Activated T-cell treated with anti-CD3 and anti-CD28 coated beads for 4 hours (primary cell): ENCODE results near the gene CCDC102B.
"Not testable (repeated sequence)": the region's sequence is repeated elsewhere in the genome, so short reads cannot be mapped to it uniquely, and the experiment has no call there.

Experiments used
- DNase-seq: peaks from one replicate; pipeline ENCODE4 v3.0.0-alpha.2; 2020

The CCDC102B gene

DNA sequence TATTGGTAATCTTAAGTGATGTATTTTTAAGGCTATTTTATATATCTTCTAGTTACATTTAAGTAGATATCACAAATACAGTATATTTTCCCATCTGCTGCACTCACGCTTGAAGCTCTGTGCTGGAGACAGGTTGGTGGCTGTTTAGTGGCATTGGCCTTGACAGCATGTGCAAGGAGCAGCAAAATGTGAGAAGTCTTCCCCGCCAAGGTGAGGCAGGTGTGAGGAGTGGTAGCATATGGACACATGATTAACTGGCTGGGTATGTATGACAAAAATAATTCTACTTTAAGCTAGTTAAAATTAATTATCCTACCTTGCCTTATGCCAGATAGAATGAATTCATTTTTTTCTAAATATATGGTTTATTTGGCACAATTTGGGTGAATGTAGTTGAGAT is 117.2 kb downstream of the CCDC102B start:
- DNase-seq = no peak

- DNase-seq = no peak
These were observed 118.9 kb downstream of the CCDC102B start for GRCh38 chr18:68916734-68917133.

DNA sequence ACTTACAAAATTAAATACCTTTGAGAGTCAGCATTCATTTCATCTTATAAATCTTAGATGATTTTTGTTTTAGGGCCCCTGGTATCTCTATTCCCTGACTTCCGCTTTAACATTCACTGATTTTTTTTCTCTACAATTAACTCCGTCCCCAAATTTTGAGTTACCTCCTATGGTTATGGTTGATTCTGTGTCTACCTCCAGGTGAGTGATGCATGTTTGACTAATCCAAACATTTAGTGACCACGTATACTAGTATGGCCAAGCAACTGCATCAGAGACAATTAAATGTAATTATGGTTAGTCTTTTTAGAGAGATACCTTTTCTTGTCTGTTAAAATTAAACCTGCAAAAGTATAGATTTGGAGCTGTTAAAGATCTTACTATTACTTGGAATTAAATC is 120.3 kb downstream of the CCDC102B start:
- no peak for DNase-seq

- DNase-seq = no peak
These were observed 122.0 kb downstream of the CCDC102B start for GRCh38 chr18:68919900-68920299.

- DNase-seq = no peak
These were observed 124.5 kb downstream of the CCDC102B start for GRCh38 chr18:68922392-68922791.

DNA sequence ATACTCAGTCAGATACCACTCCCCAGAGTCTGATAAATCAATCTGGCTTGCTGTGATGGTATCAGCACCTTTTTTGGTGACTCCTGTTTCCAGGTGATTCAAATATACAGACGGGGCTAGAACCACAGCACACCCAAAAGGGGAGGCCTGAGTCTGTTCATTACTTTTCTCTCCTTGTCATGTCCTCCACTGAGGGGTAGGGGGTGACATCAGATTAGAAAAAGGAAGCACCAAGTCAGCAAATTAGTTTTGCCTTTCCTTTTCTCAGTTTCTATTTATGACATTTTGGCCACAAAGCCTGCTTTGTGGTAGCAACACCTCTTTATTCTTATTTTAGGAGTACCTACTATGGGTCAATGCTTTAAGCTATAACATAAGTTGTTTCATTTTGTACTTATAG is 127.4 kb downstream of the CCDC102B start:
- DNase-seq = no peak

DNA sequence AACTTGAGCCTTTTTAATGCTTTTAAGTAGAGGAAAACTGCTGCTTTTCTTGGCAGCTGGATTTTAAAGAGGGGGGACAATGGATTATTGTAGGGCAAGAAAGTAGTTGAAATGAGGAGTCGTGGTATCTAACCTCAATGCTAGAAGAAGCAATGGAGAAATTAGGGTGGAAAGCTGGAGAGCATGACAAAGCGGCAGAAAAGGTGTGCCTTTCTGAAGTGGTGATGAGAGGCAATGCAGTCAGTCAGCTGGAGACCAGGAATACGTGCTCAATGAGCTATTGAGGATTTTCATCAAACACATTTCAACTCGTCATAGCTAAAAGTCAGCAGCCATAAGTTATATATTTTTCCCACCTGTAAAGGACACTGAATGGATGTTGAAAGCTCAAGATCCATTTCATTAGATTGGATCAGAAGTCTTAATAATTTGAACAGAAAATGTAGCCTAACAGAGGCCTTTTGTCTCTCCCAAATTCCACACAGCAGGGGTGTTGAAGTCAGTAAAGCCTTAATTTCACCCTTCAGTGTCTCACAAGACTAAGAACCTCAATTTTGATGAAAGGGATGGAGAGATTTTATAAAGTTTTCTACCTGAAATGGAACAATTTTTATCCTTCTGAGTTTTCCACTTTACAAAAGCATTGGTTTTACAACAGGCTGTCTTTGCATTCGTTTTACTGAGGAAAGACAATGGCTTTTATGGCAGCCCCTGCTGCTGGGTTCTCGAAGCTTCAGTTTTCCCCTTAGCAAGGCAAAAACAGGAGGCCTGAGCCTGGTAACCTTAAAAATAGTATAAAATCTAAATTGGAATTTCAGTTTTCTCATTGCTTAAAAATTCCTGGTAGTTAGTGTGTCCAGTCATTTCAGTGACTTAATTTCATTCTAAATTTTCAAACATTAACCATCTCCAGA is 131.1 kb downstream of the CCDC102B start:
- DNase-seq = no peak

- no peak for DNase-seq
These were observed 137.8 kb downstream of the CCDC102B start for GRCh38 chr18:68935686-68936085.

GRCh38 chr18:68937029-68937599 is 139.2 kb downstream of the CCDC102B start:
- no peak for DNase-seq

DNA sequence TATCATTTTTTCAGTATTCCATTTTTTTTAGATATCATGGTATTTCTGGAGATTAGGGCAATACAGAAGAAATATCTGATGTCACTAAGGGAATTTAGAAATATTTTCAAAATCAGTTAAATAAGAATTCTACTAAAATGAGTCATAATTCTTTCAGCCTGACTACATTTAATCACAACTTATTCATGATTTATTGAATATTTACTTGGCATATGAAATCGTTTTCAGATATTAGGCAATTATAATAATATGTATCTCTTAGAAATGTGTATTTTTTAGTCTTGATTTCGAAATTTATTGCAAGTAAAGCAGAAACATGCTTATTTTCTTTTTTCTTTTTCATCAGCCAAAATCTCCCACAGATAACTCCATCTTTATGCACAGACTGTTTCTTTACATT is 142.2 kb downstream of the CCDC102B start:
- no peak for DNase-seq

GRCh38 chr18:68940754-68941153 is 142.9 kb downstream of the CCDC102B start:
- DNase-seq = no peak

GRCh38 chr18:68942230-68942629 is 144.3 kb downstream of the CCDC102B start:
- DNase-seq = no peak

DNA sequence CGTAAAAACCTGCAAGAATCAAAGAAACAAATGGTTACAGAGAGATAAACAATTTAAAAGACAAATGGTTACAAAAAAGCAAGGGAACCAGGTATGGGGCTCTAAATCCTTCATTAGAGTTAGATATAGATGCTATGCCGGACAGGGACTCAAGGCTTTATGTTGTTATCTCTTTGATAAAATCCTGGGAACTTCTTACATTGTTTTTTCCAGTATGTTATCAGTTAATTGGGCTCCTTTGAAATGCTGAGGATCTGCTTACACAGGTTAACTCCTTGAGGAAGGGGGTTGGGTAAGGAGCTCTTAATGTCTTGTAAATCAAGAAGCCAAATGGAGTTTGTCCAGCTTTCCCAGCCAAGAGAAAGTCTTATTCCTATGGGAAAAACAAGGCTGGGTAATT is 146.0 kb downstream of the CCDC102B start:
- not testable (repeated sequence) for DNase-seq

GRCh38 chr18:68944330-68944729 is 146.4 kb downstream of the CCDC102B start:
- DNase-seq = no peak

- DNase-seq = no peak
These were observed 146.9 kb downstream of the CCDC102B start for GRCh38 chr18:68944826-68945225.

DNA sequence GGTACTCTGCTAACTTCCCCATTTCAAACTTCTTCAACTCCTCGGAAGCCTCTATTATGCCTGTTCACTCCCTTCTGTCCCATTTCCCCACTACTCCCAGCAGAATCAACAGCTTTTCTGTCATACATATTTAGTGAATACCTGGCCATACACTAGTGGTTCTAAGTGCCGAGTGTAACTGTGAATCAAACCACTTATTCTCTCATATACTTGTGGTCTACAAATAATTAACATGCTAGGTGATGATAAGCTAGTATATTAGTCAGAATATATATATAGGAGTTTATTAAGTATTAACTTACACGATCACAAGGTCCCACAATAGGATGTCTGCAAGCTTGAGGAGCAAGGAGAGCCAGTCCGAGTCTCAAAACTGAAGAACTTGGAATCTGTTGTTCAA is 150.7 kb downstream of the CCDC102B start:
- no peak for DNase-seq

- no peak for DNase-seq
These were observed 156.9 kb downstream of the CCDC102B start for GRCh38 chr18:68954738-68955137.

- DNase-seq = no peak
These were observed 158.8 kb downstream of the CCDC102B start for GRCh38 chr18:68956650-68957049.

GRCh38 chr18:68960355-68960754 is 162.5 kb downstream of the CCDC102B start:
- no peak for DNase-seq

DNA sequence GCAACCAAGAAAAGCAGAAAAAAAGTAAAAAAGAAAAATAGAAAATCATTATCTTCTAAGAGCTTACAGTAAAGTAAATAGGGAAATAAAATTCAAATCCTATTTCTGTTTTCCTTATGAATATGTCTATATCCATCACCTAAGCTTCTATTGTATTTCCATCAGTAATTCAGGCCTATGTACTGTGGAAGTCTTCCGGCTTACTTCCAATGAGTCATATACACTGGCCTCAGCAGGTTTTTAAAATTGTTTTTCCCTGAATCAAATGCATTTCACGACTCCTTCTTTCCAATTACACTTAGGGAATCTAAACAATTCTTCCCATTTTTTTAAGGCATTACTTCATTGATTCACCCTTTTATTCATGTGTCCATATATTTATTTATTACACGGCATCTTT is 164.7 kb downstream of the CCDC102B start:
- DNase-seq = no peak

GRCh38 chr18:68965817-68966216 is 167.9 kb downstream of the CCDC102B start:
- DNase-seq = no peak

GRCh38 chr18:68969027-68969426 is 171.1 kb downstream of the CCDC102B start:
- DNase-seq = no peak

GRCh38 chr18:68972176-68972575 is 174.3 kb downstream of the CCDC102B start:
- no peak for DNase-seq

DNA sequence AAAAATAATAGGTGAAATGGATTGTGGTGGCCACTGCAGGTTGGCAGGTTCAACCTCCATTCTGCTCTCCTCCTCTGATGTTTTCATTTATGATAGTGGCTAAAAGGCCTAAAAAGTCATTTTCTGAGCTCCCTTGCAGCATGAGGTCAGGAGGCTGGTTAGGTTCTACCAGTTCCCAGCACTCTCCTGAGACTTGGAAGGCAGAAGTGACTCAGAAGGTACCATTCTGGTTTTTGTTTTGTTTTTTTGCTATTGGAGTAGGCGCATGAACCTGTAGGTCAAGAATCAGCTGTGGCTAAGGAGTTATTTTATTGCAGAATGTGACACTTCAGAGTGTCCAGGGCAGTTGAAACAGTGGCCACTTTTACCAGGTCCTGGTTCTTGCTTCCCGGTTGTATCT is 181.9 kb downstream of the CCDC102B start:
- no peak for DNase-seq

GRCh38 chr18:68983126-68983525 is 185.2 kb downstream of the CCDC102B start:
- no peak for DNase-seq
